Adrenal gland (tissue), 5 donors: Measurements from ENCODE around the gene BMP2K.

Experiments used
- POLR2A ChIP-seq, 2 donors: fragments of 450-650 bp; IDR thresholded peaks; one replicate each; pipeline ENCODE4 v1.6.1; 2017; ENCODE audit warnings: antibody characterized with exemption in 2 of 2, mild to moderate bottlenecking in 2 of 2, moderate library complexity in 1 of 2
- TF ChIP-seq, protein P1 (sequence below), 6 experiments: fragments of 450-650 bp in 4 of 6; fragments of 200-600 bp in 2 of 6; sonication (generic) in 1 of 6; IDR thresholded peaks; 1 replicate in 5 of 6; 2 replicates in 1 of 6; pipeline versions ENCODE4 v1.5.1 to v1.8.0; 2016 to 2021; ENCODE audit warnings: antibody characterized with exemption in 6 of 6, mild to moderate bottlenecking in 2 of 6, moderate library complexity in 1 of 6
- donor health status: DM: no; HTN: no; CAD: no.

DNA sequence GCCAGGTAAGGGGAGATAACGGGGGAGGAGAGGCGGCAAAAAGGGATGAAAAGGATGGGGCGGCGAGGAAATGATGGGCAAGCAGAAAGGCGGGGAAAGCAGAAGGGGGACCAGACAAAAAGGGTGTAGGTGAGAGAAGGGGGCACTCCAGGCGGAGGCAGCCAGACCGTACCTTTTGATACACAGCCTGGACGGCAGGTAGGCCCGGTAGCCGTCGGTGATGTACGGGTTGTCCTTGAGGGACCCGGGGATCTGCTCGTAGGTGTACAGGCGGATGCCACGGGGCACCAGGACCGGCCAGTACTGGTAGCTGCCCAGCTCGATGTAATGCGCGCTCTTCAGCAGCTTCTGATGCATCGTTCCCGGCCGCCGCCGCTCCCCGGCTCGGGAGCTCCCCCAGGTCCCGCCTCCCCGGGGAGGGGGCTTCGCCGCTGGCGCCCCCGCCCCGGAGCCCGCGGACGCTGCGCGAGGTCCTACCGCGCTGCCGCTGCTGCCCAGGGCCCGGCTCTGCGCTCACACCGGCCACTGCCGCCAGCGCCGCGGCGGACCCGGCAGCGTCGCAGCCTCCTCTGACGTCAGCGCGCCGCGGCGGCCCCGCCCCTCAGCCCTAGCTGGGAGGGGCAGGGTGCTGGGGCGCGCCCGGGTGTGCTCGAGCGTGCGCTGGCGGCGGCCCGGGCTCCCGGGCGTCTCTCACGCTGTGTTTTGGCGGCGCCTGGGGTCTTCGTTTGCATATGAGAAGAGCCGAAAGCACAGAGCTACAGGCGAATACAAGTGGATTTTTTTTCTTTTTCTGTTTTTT, 162.9 kb downstream of the BMP2K start, which contains the start of gene PAQR3:
- TF ChIP-seq POLR2A (IDR thresholded peaks at IDR 0.05), result peak; percentile 76 to 82
- TF ChIP-seq, protein P1, sequence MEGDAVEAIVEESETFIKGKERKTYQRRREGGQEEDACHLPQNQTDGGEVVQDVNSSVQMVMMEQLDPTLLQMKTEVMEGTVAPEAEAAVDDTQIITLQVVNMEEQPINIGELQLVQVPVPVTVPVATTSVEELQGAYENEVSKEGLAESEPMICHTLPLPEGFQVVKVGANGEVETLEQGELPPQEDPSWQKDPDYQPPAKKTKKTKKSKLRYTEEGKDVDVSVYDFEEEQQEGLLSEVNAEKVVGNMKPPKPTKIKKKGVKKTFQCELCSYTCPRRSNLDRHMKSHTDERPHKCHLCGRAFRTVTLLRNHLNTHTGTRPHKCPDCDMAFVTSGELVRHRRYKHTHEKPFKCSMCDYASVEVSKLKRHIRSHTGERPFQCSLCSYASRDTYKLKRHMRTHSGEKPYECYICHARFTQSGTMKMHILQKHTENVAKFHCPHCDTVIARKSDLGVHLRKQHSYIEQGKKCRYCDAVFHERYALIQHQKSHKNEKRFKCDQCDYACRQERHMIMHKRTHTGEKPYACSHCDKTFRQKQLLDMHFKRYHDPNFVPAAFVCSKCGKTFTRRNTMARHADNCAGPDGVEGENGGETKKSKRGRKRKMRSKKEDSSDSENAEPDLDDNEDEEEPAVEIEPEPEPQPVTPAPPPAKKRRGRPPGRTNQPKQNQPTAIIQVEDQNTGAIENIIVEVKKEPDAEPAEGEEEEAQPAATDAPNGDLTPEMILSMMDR (IDR thresholded peaks at IDR 0.05), result no peak
